Lung (tissue), 12 donors: ENCODE measurements around the gene SPRN. TPM values are rescaled to one million over a fixed set of nuclear protein-coding genes. Genes with fewer than 3 reads are reported as not detected.

Source experiments
- ATAC-seq: fragments of 200-7000 bp; cut with Tn5 transposase; one replicate; pipeline ENCODE4 v1.9.1; 2020; ENCODE audit warnings: moderate number of reproducible peaks; ENCODE audit not compliant: insufficient read depth, low FRiP score
- DNase-seq, 3 donors: peaks; one replicate each; pipeline ENCODE4 v3.0.0-alpha.2; 2013 to 2017
- H3K27ac ChIP-seq, 2 donors: one replicate each; pipeline ENCODE4 v1.5.1; 2013; ENCODE audit warnings: mild to moderate bottlenecking in 2 of 2, moderate library complexity in 2 of 2, control low read depth in 1 of 2, inconsistent platforms in 1 of 2, low read depth in 1 of 2, low read length in 1 of 2
- H3K27me3 ChIP-seq, 3 donors: one replicate each; pipeline ENCODE4 v1.5.1; 2013; ENCODE audit warnings: low read length in 2 of 3; ENCODE audit not compliant: control insufficient read depth in 3 of 3, insufficient read depth in 3 of 3
- H3K36me3 ChIP-seq, 4 donors: one replicate each; pipeline ENCODE4 v1.5.1; 2013; ENCODE audit warnings: low read length in 4 of 4, mild to moderate bottlenecking in 1 of 4, moderate library complexity in 1 of 4; ENCODE audit not compliant: control insufficient read depth in 4 of 4, insufficient read depth in 4 of 4
- H3K4me1 ChIP-seq, 5 donors: one replicate each; pipeline ENCODE4 v1.5.1; 2013; ENCODE audit warnings: low read length in 5 of 5, mild to moderate bottlenecking in 2 of 5, moderate library complexity in 1 of 5; ENCODE audit not compliant: control insufficient read depth in 5 of 5, insufficient read depth in 5 of 5
- H3K4me3 ChIP-seq: one replicate; pipeline ENCODE4 v1.5.1; 2013; ENCODE audit warnings: mild to moderate bottlenecking, control low read depth, moderate library complexity
- H3K9ac ChIP-seq, 2 donors: one replicate each; pipeline ENCODE4 v1.5.1; 2013; ENCODE audit warnings: low read length in 2 of 2, control low read depth in 1 of 2; ENCODE audit not compliant: insufficient read depth in 1 of 2
- H3K9me3 ChIP-seq, 4 donors: one replicate each; pipeline ENCODE4 v1.5.1; 2013; ENCODE audit warnings: low read length in 3 of 4, mild to moderate bottlenecking in 1 of 4, moderate library complexity in 1 of 4; ENCODE audit not compliant: control insufficient read depth in 4 of 4, insufficient read depth in 3 of 4
- CTCF ChIP-seq: IDR thresholded peaks from 2 replicates; pipeline ENCODE4 v1.5.1; 2012; ENCODE audit warnings: mild to moderate bottlenecking; ENCODE audit errors: control extremely low read depth, extremely low read depth
- WGBS, 2 donors: extraction: QIAGEN DNeasy Blood & Tissue Kit; methylation state at CpG; one replicate each; pipeline ENCODE4 v1.1.7; 2013; 5-methylcytosine and 5-hydroxymethylcytosine counted together
- polyA plus RNA-seq, 2 donors: library from polyadenylated mRNA; stranded (reverse); fragments of 200-250 nt; gene quantifications; one replicate each; pipeline ENCODE4 v1.2.1, GENCODE V29; 2013
- total RNA-seq, 2 donors: library from RNA; depleted of rRNA in 1 of 2; stranded (reverse); fragments of >200 nt in 1 of 2; gene quantifications; one replicate each; pipeline ENCODE4 v1.2.1, GENCODE V29; 2014 to 2021
- donor health status: control.
- donor health status: control.
- donor health status: Bipolar disorder and iron deficiency.
- donor health status: healthy.
- donor health status: DM: yes; HTN: yes; CAD: no.

Gene SPRN
- total and polyA plus RNA-seq, 4 donors = 0.11 to 0.34 (median 0.16) TPM

- TF ChIP-seq CTCF = no peak
- no peak for DNase-seq
- Histone ChIP-seq H3K36me3 (no peaks in the 10 kb centered on the region), H3K9ac (no peak overlapping the region), H3K4me1 (no peaks in the 10 kb centered on the region), H3K27ac (no peak overlapping the region), H3K9me3 (peaks cover 0 to 9% (median 0%) of the 10 kb centered on the region in 4 donors), H3K4me3 (no peak overlapping the region), H3K27me3 (peaks cover 0 to 16% (median 0%) of the 10 kb centered on the region in 3 donors)
- 32 to 40% methylated on average over 55 of the region's 55 CpGs for WGBS, 2 donors
- no peak for ATAC-seq
Measured at GRCh38 chr10:133465191-133465949, 40.9 kb upstream of the SPRN start.

GRCh38 chr10:133464582-133465031 lies 40.2 kb upstream of the SPRN start:
- Histone ChIP-seq H3K36me3 (no peaks in the 10 kb centered on the region), H3K27me3 (peaks cover 0 to 16% (median 0%) of the 10 kb centered on the region in 3 donors), H3K4me3 (no peak overlapping the region), H3K9ac (no peak overlapping the region), H3K4me1 (no peaks in the 10 kb centered on the region), H3K27ac (no peak overlapping the region), H3K9me3 (peaks cover 0 to 9% (median 0%) of the 10 kb centered on the region in 4 donors)
- DNase-seq (no peak), ATAC-seq (no peak)
- WGBS, 2 donors = 93 to 96% methylated on average over 10 to 12 of the region's 12 CpGs
- TF ChIP-seq CTCF = no peak

GRCh38 chr10:133462512-133463305 lies 38.3 kb upstream of the SPRN start:
- peaks cover 0 to 16% (median 0%) of the 10 kb centered on the region in 3 donors for H3K27me3 ChIP-seq
- no peak for TF ChIP-seq CTCF
- DNase-seq (no peak), ATAC-seq (no peak)
- H3K27ac ChIP-seq = no peak overlapping the region
- 91% methylated on average over 10 of the region's 10 CpGs for WGBS, 2 donors
- H3K9me3 ChIP-seq = peaks cover 0 to 9% (median 0%) of the 10 kb centered on the region in 4 donors
- H3K9ac ChIP-seq = no peak overlapping the region
- no peak overlapping the region for H3K4me3 ChIP-seq
- no peaks in the 10 kb centered on the region for H3K4me1 ChIP-seq
- H3K36me3 ChIP-seq = no peaks in the 10 kb centered on the region
